Transverse colon (tissue), 3 donors: Measurements from ENCODE around the gene PTPRN2.

Experiments
- CTCF ChIP-seq, 5 experiments: fragments of 200-600 bp in 3 of 5; fragments of 450-650 bp in 2 of 5; sonication (generic) in 3 of 5; IDR thresholded peaks; 1 replicate in 2 of 5; 2 replicates in 3 of 5; pipeline ENCODE4 v1.5.1; 2016 to 2017; ENCODE audit warnings: antibody characterized with exemption in 5 of 5, inconsistent platforms in 3 of 5, mild to moderate bottlenecking in 2 of 5, moderate library complexity in 1 of 5
- POLR2A ChIP-seq: fragments of 450-650 bp; IDR thresholded peaks from one replicate; pipeline ENCODE4 v1.6.1; 2016; ENCODE audit warnings: antibody characterized with exemption, mild to moderate bottlenecking, moderate library complexity

GRCh38 chr7:157990881-157991250, 596.8 kb downstream of the PTPRN2 start:
- TF ChIP-seq CTCF (IDR thresholded peaks at IDR 0.05) (no peak), POLR2A (no peak)
